H1 (cell line): ENCODE measurements around the gene POLR1B. TPM values are rescaled to one million over a fixed set of nuclear protein-coding genes. Genes with fewer than 3 reads are reported as not detected.
"Not testable (repeated sequence)": the region's sequence is repeated elsewhere in the genome, so short reads cannot be mapped to it uniquely, and the experiment has no call there.

ENCODE experiments used
- CTCF ChIA-PET: fragments of 300-600 bp; sonication (Branson Sonifier 250); formaldehyde crosslinking; loops from one replicate; lab custom pipeline; 2021; ENCODE audit not compliant: partially characterized antibody; lab: Charles Lee
- POLR2A ChIA-PET: fragments of 300-600 bp; sonication (Branson Sonifier 250); formaldehyde crosslinking; loops from one replicate; lab custom pipeline; 2021; ENCODE audit warnings: inconsistent platforms; ENCODE audit not compliant: partially characterized antibody; lab: Charles Lee
- DNase-seq, 2 experiments: peaks; one replicate each; pipeline versions ENCODE4 v3.0.0 to v3.0.0-alpha.2; 2010 to 2022; ENCODE audit warnings: low spot score in 2 of 2, low read depth in 1 of 2, mixed read lengths in 1 of 2
- FAIRE-seq: peaks from 2 replicates; lab custom pipeline; 2011; peaks lifted over from hg19 to GRCh38; lab: Jason Lieb, UNC
- H2AFZ ChIP-seq: 2 replicates; pipeline ENCODE4 v1.8.1; 2012; ENCODE audit warnings: low read length, inconsistent platforms
- H2AK5ac ChIP-seq: 2 replicates; pipeline ENCODE4 v1.6.1; 2013; ENCODE audit warnings: low read depth, low read length
- H2BK120ac ChIP-seq: replicated peaks from 2 replicates; pipeline ENCODE3; 2013; ENCODE audit warnings: low read depth, low read length, inconsistent platforms
- H2BK12ac ChIP-seq: 2 replicates; pipeline ENCODE4 v1.6.1; 2013; ENCODE audit warnings: low read depth, low read length
- H2BK15ac ChIP-seq: 2 replicates; pipeline ENCODE4 v1.6.1; 2013; ENCODE audit warnings: low read length
- H2BK20ac ChIP-seq: 2 replicates; pipeline ENCODE4 v1.6.1; 2013; ENCODE audit warnings: low read length
- H2BK5ac ChIP-seq: 2 replicates; pipeline ENCODE4 v1.6.1; 2013; ENCODE audit warnings: low read depth, low read length
- H3K14ac ChIP-seq: 2 replicates; pipeline ENCODE4 v1.6.1; 2013; ENCODE audit warnings: inconsistent platforms; ENCODE audit not compliant: insufficient read length
- H3K18ac ChIP-seq: 2 replicates; pipeline ENCODE4 v1.6.1; 2013; ENCODE audit warnings: low read length; ENCODE audit errors: extremely low read depth
- H3K23ac ChIP-seq: 2 replicates; pipeline ENCODE4 v1.6.1; 2013; ENCODE audit warnings: inconsistent platforms; ENCODE audit not compliant: insufficient read length
- H3K23me2 ChIP-seq: 2 replicates; pipeline ENCODE4 v1.6.1; 2013; ENCODE audit warnings: low read depth, low read length
- H3K27ac ChIP-seq: 2 replicates; pipeline ENCODE4 v1.6.1; 2011; ENCODE audit warnings: low read depth, low read length, inconsistent platforms
- H3K27me3 ChIP-seq, 4 experiments: replicated peaks in 1 of 4; 1 replicate in 1 of 4; 2 replicates in 3 of 4; pipeline versions ENCODE4 v1.6.1 to v1.8.1; 2011 to 2013; ENCODE audit warnings: low read length in 3 of 4, mild to moderate bottlenecking in 3 of 4, inconsistent platforms in 2 of 4, mixed read lengths in 2 of 4, moderate library complexity in 1 of 4; ENCODE audit not compliant: control insufficient read depth in 3 of 4, insufficient read depth in 3 of 4; ENCODE audit errors: extremely low read depth in 1 of 4
- H3K36me3 ChIP-seq, 4 experiments: 2 replicates each; pipeline versions ENCODE4 v1.6.1 to v1.8.1; 2011 to 2013; ENCODE audit warnings: mild to moderate bottlenecking in 4 of 4, low read length in 3 of 4, moderate library complexity in 2 of 4, control low read depth in 1 of 4, inconsistent platforms in 1 of 4; ENCODE audit not compliant: insufficient read depth in 4 of 4, control insufficient read depth in 2 of 4
- H3K4ac ChIP-seq: replicated peaks from 2 replicates; pipeline ENCODE3; 2013; ENCODE audit warnings: low read length, low read depth, mixed read lengths, inconsistent platforms; ENCODE audit not compliant: insufficient read length
- H3K4me1 ChIP-seq, 4 experiments: replicated peaks in 1 of 4; 1 replicate in 1 of 4; 2 replicates in 3 of 4; pipeline versions ENCODE4 v1.6.1 to v1.8.1; 2011 to 2013; ENCODE audit warnings: low read length in 3 of 4, inconsistent platforms in 2 of 4, mixed read lengths in 1 of 4; ENCODE audit not compliant: insufficient read depth in 4 of 4, control insufficient read depth in 3 of 4
- H3K4me2 ChIP-seq, 2 experiments: 2 replicates each; pipeline versions ENCODE4 v1.6.1 to v1.8.1; 2011 to 2013; ENCODE audit warnings: low read depth in 2 of 2, low read length in 2 of 2, control low read depth in 1 of 2, inconsistent platforms in 1 of 2, mild to moderate bottlenecking in 1 of 2; ENCODE audit not compliant: insufficient read depth in 1 of 2
- H3K4me3 ChIP-seq, 4 experiments: fragments of 200-600, 300-600 bp in 1 of 4; sonication (generic), shearing (Covaris generic), sonication (Bioruptor Twin) in 1 of 4; 2 replicates each; pipeline versions ENCODE4 v1.5.1 to v1.8.1; 2011 to 2016; ENCODE audit warnings: low read length in 4 of 4, low read depth in 3 of 4, control low read depth in 2 of 4, inconsistent platforms in 2 of 4, mild to moderate bottlenecking in 2 of 4, mixed read lengths in 1 of 4, moderate library complexity in 1 of 4; ENCODE audit not compliant: insufficient read depth in 2 of 4; ENCODE audit errors: extremely low read depth in 1 of 4
- H3K56ac ChIP-seq: replicated peaks from 2 replicates; pipeline ENCODE3; 2013; ENCODE audit warnings: low read depth, mild to moderate bottlenecking, mixed read lengths, low read length, inconsistent platforms; ENCODE audit not compliant: insufficient read length
- H3K79me1 ChIP-seq: 2 replicates; pipeline ENCODE4 v1.6.1; 2013; ENCODE audit warnings: low read depth, low read length, control low read depth
- H3K79me2 ChIP-seq, 2 experiments: 2 replicates each; pipeline versions ENCODE4 v1.6.1 to v1.8.1; 2012 to 2013; ENCODE audit warnings: low read length in 2 of 2, mild to moderate bottlenecking in 2 of 2, inconsistent platforms in 1 of 2; ENCODE audit not compliant: insufficient read depth in 2 of 2, control insufficient read depth in 1 of 2
- H3K9ac ChIP-seq, 4 experiments: replicated peaks in 1 of 4; 1 replicate in 1 of 4; 2 replicates in 3 of 4; pipeline versions ENCODE4 v1.6.1 to v1.8.1; 2011 to 2013; ENCODE audit warnings: low read depth in 3 of 4, low read length in 3 of 4, control low read depth in 2 of 4, mild to moderate bottlenecking in 2 of 4, moderate library complexity in 2 of 4, inconsistent platforms in 1 of 4; ENCODE audit errors: extremely low read depth in 1 of 4
- H3K9me3 ChIP-seq, 2 experiments: 2 replicates each; pipeline versions ENCODE4 v1.6.1 to v1.8.1; 2012 to 2013; ENCODE audit warnings: mild to moderate bottlenecking in 2 of 2, moderate library complexity in 2 of 2, control low read depth in 1 of 2, inconsistent platforms in 1 of 2, low read depth in 1 of 2, low read length in 1 of 2, mixed read lengths in 1 of 2; ENCODE audit not compliant: insufficient read depth in 2 of 2
- H4K20me1 ChIP-seq, 2 experiments: replicated peaks in 1 of 2; 2 replicates each; pipeline versions ENCODE3 to v1.8.1; 2011 to 2013; ENCODE audit warnings: inconsistent platforms in 2 of 2, low read length in 2 of 2, mild to moderate bottlenecking in 1 of 2; ENCODE audit not compliant: insufficient read depth in 2 of 2, control insufficient read depth in 1 of 2
- H4K5ac ChIP-seq: 2 replicates; pipeline ENCODE4 v1.6.1; 2013; ENCODE audit warnings: low read length, low read depth, mixed read lengths, inconsistent platforms; ENCODE audit not compliant: insufficient read length
- H4K8ac ChIP-seq: 2 replicates; pipeline ENCODE4 v1.8.0; 2013; ENCODE audit warnings: mild to moderate bottlenecking, moderate library complexity, low read length, inconsistent platforms; ENCODE audit not compliant: insufficient read depth; ENCODE audit errors: extremely low read depth
- H4K91ac ChIP-seq: replicated peaks from 2 replicates; pipeline ENCODE3; 2013; ENCODE audit warnings: low read length, mixed read lengths, inconsistent platforms; ENCODE audit not compliant: insufficient read length
- WGBS, 2 experiments: shearing (Covaris generic) in 1 of 2; methylation state at CpG; one replicate each; pipeline versions ENCODE4 v1.1.6 to v1.1.7; 2013 to 2015; ENCODE audit warnings: low lambda C conversion rate in 2 of 2, mixed read lengths in 2 of 2, inconsistent platforms in 1 of 2, low coverage in 1 of 2, missing lambda C conversion rate in 1 of 2; ENCODE audit not compliant: insufficient replicate concordance in 2 of 2, insufficient coverage in 1 of 2, insufficient read length in 1 of 2; ENCODE audit errors: extremely low coverage in 1 of 2, missing lambda C conversion rate in 1 of 2; 5-methylcytosine and 5-hydroxymethylcytosine counted together
- polyA plus RNA-seq, 7 experiments: library from polyadenylated mRNA; depleted of rRNA in 3 of 7; stranded (reverse) in 5 of 7; unstranded in 2 of 7; fragments of >200 nt in 5 of 7; fragments of 200-250 nt in 2 of 7; gene quantifications; 1 replicate in 5 of 7; 2 replicates in 1 of 7; 4 replicates in 1 of 7; pipeline versions ENCODE4 v1.2.1 to v1.2.3, GENCODE V29; 2011 to 2013; ENCODE audit warnings: missing spikeins in 2 of 7, mixed read lengths in 2 of 7
- total RNA-seq: library from RNA; stranded (reverse); fragmentation: NEBNext Ultra II Directional; extraction: Animal tissue kit (Norgen Biotek cat#: 25700); gene quantifications from 2 replicates; pipeline ENCODE4 v1.2.1, GENCODE V29; 2021
- TF ChIP-seq, protein P1 (sequence below), 3 experiments: IDR thresholded peaks; 1 replicate in 2 of 3; 2 replicates in 1 of 3; pipeline versions ENCODE4 v1.5.1 to v1.6.1; 2011; ENCODE audit warnings: low read length in 3 of 3, mild to moderate bottlenecking in 3 of 3, inconsistent platforms in 2 of 3, low read depth in 1 of 3, moderate library complexity in 1 of 3; ENCODE audit not compliant: insufficient read depth in 1 of 3; ENCODE audit errors: control extremely low read depth in 1 of 3

Gene POLR1B
- total and polyA plus RNA-seq, 2 of the 8 experiments (the other 6 are each of a cell fraction or from before 2014, with no cell fraction given): 24.3 to 69.4 TPM

- H4K5ac ChIP-seq, H2AK5ac ChIP-seq, H3K79me1 ChIP-seq, POLR2A ChIA-PET, H2AFZ ChIP-seq, H4K91ac ChIP-seq, H4K20me1 ChIP-seq, H2BK120ac ChIP-seq, H3K27me3 ChIP-seq, H3K4me1 ChIP-seq, H3K9ac ChIP-seq, H3K23me2 ChIP-seq, H2BK5ac ChIP-seq, H2BK15ac ChIP-seq, H3K23ac ChIP-seq, H3K9me3 ChIP-seq, FAIRE-seq, H3K56ac ChIP-seq, H3K4me3 ChIP-seq, H2BK20ac ChIP-seq, H3K36me3 ChIP-seq, DNase-seq, H2BK12ac ChIP-seq, H3K18ac ChIP-seq, H4K8ac ChIP-seq, H3K79me2 ChIP-seq, H3K27ac ChIP-seq, H3K14ac ChIP-seq, H3K4me2 ChIP-seq, H3K4ac ChIP-seq: not testable (repeated sequence)
- 85% methylated on average over 4 of the region's 4 CpGs; no CpG with 5 or more reads in 1 of the 2 experiments for WGBS, 2 experiments
- TF ChIP-seq, protein P1, sequence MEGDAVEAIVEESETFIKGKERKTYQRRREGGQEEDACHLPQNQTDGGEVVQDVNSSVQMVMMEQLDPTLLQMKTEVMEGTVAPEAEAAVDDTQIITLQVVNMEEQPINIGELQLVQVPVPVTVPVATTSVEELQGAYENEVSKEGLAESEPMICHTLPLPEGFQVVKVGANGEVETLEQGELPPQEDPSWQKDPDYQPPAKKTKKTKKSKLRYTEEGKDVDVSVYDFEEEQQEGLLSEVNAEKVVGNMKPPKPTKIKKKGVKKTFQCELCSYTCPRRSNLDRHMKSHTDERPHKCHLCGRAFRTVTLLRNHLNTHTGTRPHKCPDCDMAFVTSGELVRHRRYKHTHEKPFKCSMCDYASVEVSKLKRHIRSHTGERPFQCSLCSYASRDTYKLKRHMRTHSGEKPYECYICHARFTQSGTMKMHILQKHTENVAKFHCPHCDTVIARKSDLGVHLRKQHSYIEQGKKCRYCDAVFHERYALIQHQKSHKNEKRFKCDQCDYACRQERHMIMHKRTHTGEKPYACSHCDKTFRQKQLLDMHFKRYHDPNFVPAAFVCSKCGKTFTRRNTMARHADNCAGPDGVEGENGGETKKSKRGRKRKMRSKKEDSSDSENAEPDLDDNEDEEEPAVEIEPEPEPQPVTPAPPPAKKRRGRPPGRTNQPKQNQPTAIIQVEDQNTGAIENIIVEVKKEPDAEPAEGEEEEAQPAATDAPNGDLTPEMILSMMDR (IDR thresholded peaks at IDR 0.05; ENCODE audit: control extremely low read depth in 1 of 3, insufficient read depth in 1 of 3, low read depth in 1 of 3, low read length in 3 of 3): peak in 1 of 3 experiments; percentile 8; a peak in 2 of 4 replicates
- CTCF ChIA-PET: interaction anchor here (0.8 to 1.1 kb wide), 2 partner anchors 15 to 368 kb away, joined by 3 to 4 read pairs; no protein-coding TSS in a partner anchor
Observed at GRCh38 chr2:112495878-112496277, 46.4 kb upstream of the POLR1B start.
